NCI-H187 treated with DMSO at 0.1 percent for 48 hours (cell line): ENCODE measurements around the gene WDR87.
"Not testable (repeated sequence)": the region's sequence is repeated elsewhere in the genome, so short reads cannot be mapped to it uniquely, and the experiment has no call there.

ENCODE experiments used
- DNase-seq: peaks from one replicate; lab custom pipeline; 2025; lab: John Stamatoyannopoulos, UW

The WDR87 gene

DNA sequence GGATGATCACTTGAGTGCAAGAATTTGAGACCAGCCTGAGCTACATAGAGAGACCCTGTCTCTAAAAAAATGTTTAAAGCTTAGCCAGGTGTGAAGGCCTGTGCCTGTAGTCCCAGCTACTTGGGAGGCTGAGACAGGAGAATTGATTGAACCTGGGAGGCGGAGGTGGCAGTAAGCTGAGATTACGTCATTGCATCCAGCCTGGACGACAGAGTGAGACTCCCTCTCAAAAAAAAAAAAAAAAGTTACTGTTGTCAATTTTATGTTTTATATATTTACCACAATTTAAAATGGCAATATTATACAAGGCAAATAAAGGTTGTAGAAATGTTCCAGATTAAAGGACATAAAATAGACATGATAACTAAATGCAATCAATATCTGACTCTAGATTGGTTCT is 29.2 kb downstream of the WDR87 start:
- DNase-seq: no peak

DNA sequence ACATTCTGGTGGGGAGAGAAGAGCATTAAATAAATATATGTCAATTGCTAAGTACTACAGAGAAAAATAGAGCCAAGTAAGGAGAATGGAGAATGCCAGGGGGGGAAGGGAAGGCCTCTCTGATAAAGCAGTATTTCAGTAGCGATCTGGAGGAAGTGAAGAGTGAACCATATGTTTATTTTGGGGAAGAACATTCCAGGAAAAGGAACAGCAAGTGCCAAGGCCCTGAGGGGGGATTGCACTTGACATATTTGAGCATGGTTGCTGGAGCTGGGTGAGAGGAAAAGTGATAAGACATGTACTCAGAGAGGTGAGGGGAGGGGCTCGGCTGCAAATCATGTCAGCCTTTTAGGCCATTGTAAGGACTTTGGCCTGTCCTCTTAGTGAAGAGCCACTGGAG is 30.4 kb downstream of the WDR87 start:
- no peak for DNase-seq

DNA sequence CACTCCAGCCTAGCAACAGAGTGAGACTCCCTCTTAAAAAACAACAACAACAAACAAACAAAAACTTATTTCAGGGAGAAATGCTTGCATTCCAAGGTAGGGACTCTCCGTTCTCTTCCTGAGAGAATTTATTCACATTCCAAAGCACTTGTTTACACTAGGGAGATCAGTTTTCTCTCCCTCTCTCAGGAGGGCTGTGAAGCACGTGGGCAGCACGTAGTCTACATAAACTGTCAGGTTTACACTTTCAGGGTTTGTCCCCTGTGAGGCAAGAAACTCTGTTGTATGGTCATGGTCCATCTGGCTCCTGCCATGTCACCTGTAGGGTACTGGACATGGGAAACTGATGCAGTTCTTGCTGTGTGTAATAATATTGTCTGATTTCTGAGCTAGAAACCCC is 31.6 kb downstream of the WDR87 start:
- DNase-seq: no peak

DNA sequence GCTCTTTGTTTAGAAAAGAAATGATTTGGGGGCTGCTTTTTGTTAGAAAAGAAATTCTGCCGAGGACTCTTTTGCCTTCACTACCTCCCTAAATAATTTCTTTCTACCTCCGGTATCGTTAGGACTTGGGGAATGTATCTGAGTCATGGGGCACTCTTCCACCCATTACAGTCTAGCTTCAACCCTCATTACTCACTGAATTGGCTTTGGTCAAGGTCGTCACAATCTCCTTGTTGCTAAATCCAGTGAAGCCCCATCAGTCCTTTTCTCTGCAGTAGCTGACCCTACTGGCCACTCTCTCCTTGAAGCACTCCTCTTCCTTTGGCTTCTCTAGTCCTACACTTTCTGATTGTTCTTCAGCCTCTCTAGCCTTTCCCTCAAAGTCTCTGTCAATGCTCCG is 34.0 kb downstream of the WDR87 start:
- DNase-seq: no peak

DNA sequence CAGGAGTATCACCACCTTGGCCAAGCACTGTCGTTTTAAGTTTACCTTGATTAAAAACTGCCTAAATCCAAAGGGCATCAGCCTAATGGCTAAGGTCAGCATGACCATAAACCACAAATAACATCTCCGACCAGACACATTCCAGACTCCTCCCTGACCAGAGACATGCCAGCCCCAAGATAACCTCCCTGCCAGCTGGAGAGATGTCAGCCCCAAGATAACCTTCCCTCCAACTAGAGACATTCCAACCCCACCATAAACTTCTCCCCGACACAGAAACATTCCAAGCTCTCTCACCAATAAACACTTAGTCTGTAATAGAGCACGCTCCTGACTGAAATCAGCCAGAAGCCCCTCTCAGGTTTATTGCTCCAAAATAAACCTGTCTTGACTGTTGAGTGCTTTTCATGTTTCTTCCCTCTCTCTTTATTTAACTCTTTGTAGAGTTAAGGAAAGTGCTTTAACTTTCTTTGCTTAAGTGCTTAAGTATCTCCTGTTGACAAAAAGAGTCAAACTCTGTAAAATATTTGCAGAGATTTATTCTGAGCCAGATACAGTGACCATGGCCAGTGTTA is 36.5 kb downstream of the WDR87 start:
- DNase-seq: no peak

DNA sequence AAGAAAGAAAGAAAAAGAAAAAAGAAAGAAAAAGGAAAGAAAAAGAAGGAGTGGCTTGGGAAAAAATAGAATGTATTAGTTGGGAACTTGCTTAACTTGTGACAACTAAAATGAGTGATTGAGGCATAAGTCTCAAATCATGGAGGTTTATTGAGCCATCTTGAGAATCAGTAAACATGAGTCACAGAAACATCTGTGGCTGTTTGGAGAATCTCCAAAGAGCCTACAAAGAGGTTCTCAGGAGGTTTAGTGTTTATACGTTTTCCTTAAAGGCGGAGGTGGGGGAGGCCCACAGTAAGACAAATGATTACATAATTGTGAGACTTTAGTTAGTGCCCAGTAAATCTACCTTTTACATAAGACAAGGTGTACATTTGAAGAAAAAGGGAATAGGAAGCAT is 38.6 kb downstream of the WDR87 start:
- no peak for DNase-seq

DNA sequence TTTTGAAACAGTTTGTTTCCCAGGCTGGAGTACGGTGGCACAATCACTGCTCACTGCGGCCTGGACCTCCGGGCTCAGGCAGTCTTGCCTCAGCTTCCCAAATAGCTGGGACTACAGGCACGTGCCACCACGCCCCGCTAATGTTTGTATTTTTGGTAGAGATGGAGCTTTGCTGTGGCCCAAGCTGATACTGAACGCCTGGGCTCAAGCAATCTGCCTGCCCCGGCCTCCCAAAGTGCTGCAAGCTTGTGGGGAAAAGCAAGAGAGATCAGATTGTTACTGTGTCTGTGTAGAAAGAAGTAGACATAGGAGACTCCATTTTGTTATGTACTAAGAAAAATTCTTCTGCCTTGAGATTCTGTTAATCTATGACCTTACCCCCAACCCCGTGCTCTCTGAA is 40.5 kb downstream of the WDR87 start:
- DNase-seq: not testable (repeated sequence)

DNA sequence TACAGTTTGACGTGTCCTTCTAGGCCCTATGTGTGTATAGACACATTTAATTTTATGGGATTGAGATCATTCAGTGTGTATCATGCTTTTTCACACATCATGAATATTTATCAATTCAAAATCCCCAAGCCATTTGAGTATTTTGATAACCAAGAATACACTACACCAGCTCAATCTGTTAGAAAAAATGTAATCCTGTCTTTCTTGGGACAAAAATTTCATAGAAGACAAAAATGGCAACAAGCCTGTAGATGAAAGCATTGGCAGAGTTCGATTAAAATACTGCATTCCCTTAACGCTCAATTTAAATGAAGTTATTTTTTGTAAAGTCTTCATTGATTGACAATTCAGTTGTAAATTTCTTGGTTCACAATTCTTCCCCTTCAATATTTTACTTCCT is 41.9 kb downstream of the WDR87 start:
- no peak for DNase-seq

DNA sequence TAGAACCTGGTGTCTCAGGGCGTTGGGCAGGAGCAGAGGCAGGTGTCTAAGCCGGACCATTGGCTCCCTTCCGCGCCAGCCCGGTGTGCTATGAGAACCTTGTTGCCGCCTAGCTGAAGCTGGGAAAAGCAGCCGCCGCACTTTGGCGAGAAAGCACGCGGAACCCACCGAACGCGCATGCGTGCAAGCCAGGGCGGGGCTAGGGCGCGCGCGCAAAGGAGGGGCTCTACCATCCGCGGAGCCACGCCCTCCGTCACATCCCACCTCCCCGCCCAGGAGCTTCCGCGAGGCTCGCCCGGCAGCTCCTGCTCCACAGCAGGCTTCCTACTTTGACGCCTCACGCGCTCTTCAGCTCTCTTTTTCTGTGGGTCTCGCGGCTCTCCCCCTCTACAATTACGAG is 51.3 kb downstream of the WDR87 start:
- no peak for DNase-seq

DNA sequence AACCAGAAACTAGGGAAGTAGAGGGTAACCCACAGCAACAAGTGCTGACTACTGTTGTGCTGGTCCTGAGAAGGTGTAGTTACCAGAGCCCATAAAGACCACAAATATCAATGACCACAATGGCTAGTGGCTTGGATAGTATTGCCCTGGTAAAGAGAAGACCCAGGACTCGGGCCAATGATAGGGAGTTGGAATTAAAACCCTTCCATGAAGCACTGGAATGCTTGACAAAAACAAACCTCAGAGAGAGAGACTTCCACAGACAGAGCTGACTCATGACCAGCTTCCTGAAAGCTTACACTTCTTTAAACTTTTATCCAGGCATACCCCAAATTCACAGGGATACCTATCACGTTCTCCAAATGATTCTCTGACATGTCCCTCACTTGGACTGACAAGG is 60.5 kb downstream of the WDR87 start:
- DNase-seq: no peak
